NCI-H1417 treated with DMSO at 0.1 percent for 48 hours (cell line): ENCODE measurements around the gene TRUB1.
"Not testable (repeated sequence)": the region's sequence is repeated elsewhere in the genome, so short reads cannot be mapped to it uniquely, and the experiment has no call there.

ENCODE experiments used
- DNase-seq: peaks from one replicate; lab custom pipeline; 2025; lab: John Stamatoyannopoulos, UW

Gene TRUB1

DNA sequence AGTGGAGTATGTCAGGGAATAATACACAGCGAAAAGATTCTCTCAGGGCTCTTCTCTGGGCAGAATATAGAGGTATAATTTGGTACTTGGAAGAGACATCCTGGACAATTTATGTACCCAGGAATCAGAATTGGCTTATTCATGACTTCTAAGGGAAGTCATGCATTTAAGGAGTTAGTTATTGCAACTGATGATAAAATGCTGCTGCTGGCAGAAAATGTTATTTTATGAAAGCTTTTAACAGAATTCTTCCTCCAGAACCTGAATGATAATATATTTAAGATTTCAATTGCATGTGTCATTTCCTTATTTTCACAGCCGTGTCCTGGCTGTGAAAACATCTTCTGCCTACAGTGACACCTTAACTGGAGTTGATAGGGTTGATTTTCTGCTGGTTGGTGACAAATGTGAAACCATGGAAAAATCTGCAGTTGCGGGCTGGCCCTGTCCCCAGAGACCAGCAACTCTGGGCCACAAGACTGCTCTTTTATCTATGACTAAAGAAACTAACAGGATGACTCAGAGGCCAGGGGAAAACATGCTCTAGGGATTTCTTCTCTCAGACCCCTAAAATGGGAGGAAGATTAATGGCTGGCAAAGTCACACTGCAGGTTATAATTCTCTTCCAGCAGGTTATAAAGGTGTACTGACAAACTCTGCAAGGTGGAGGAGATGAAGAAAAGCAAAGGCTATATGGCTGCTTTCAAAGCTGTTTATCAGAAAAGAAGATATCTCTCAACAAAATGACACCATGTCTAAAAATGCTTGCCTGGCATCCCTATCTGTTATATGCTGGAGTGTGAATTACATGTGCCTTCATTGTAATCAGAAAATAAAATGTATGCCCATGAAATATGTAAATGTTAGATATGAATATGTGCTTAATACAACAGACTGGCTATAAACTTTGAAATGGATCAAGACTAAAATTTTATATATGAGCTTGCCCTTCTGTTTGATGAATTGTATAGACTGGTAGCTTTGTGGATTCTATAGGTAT is 12.1 kb upstream of the TRUB1 start:
- DNase-seq, result no peak

DNA sequence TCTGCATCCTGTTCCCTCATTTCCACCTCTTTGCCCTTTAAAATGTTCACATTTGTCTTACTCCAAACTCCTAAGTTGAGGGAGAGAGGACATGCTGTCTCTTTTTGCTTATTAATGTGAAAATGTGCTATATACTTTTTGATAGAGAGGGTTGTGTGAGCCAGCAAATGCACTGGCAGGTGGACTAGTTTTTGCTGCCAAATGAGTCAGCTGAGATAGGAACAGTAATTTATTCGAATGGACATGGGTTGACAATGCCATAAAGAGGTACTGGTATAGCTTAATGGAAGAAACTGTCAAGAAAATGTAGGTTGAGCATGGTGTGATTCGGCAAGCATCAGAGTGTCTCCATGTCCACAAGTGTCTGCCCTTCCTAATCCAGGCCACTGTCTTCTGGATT is 9.2 kb upstream of the TRUB1 start:
- no peak for DNase-seq

DNA sequence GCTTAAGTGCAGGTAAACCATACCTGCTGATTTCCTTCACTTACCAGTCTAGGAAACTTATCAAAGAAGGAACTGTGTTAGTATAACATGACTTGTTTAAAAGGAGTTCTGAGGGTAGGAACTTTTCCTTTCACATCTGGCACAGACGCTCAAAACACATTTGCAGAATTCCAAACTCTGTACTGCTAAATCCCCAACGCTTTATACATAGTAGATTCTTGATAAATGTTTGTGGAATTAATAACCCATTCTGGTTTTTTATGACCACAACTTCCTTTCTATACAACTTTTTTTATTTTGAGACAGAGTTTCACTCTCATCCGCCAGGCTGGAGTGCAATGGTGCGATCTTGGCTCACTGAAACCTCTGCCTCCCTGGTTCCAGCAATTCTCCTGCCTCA is 7.7 kb upstream of the TRUB1 start:
- no peak for DNase-seq

DNA sequence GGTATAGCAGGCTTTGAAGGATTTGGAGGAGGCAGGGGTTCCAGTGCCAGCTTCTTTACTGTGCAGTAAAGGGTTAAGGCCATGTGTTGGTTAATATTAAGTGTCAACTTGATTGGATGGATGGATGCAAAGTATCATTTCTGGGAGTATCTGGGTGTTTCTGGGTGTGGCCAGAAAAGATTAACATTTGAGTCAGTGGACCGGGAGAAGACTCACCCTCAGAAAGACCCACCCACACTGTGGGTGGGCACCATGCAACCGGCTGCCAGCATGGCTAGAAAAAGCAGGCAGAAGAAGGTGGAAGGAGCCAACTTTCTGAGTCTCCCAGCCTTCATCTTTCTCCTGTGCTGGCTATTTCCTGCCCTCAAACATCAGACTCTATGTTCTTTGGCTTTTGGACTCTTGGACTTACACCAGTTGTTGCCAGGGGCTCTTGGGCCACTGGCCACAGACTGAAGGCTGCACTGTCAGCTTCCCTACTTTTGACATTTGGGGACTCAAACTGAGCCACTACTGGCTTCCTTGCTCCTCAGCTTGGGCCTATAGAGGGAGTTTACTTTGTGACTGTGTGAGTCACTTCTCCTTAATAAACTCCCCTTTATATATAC is 6.8 kb upstream of the TRUB1 start:
- no peak for DNase-seq

DNA sequence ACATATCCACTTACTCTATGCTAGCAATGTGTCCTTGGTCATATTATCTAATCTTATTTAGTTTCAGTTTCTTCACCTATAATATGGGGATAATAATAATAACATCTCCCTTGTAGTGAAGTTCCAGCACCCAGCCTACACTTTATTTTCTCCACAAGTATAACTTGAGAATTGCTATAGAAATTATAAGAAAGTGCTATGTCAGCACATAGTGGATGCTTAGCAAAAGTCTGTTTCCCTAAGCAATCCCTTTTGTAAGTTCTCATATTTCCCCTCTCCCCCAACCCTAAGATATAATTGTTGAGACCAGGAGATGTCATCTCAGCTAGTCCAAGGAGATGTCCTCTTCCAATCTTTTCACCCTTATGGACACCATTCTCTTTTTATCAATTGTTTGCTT is 5.8 kb upstream of the TRUB1 start:
- DNase-seq, result no peak

DNA sequence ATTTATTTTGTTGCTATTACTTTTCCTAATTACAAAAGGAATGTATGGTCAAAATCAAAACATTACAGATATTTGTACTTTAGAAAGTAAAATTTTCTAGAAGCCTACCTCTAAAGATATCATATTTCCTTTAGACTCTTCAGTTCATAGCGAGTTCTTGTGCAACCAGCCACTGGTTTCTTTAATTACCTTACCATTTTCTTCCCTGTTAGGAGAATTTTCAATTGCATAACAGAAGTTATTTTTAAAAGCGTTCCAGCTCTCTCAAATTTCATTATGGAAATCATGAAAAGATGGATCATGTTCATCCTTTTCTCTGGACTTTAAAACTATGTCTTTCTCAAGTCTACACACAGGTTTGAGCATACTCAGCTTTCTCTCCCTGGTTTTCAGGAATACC is 5.0 kb upstream of the TRUB1 start:
- DNase-seq, result no peak

DNA sequence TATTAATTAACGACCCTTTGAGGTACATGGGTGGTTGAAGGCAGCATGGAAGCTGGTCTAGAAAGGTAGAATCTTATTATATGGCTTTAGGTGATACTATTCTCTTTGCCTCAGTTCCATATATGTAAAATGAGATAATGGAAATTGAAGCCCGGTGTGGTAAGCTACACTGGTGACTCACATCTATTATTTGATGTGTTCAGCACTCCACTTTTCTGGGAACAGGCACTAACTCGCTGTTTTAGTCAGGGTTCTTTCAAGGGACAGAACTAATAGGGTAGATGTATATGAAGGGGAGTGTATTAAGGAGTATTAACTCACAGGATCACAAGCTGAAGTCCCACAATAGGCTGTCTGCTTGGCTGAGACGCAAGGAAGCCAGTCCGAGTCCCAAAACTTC is 4.4 kb upstream of the TRUB1 start:
- no peak for DNase-seq

DNA sequence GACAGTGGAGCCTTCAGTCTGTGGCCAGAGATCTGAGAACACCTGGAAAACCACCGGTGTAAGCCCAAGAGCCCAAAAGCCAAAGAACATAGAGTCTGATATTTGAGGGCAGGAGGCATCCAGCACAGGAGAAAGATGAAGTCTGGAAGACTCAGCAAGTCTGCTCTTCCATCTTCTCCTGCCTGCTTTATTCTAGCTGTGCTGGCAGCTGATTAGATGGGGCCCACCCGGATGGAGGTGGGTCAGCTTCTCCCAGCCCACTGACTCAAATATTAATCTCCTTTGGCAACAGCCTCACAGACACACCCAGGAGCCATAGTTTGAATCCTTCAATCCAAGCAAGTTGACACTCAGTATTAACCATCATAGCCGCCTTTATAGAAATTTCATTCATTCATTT is 4.0 kb upstream of the TRUB1 start:
- DNase-seq, result not testable (repeated sequence)

DNA sequence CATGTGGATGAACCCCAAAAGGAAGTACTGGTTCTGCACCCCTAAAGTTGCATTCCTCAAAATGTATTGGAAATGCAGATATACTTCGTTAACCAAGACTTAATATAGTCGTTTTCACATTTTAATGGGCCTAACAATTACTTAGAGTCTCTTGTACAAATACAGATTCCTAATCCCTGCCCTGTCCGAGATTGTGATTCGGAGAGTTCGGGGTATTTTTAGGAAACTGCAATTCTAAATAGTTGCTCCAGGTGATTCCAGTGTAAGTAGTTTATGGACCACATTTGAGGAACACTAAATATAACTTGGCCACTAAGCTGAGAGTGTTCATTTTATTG is 830 bp downstream of the TRUB1 start:
- DNase-seq, result no peak

DNA sequence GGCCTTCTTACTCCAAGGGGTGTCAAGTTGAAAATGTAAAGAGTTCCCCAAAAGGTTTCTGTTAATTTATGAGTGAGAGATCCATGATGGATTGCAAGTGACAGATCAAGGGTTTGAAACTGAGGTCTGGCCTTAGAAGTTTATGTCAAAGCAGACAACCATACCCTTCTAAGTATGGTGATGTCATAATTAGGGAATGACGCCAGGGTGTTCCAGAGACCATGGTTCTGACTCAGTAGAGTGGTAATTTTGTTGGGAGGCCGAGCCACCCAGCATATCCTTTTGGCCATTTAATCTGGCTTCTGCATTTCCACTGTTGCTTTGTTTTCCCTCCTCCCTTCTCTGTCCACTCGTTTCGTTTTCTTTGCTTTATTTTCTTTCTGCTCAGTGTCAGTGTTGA is 2.7 kb downstream of the TRUB1 start:
- no peak for DNase-seq

DNA sequence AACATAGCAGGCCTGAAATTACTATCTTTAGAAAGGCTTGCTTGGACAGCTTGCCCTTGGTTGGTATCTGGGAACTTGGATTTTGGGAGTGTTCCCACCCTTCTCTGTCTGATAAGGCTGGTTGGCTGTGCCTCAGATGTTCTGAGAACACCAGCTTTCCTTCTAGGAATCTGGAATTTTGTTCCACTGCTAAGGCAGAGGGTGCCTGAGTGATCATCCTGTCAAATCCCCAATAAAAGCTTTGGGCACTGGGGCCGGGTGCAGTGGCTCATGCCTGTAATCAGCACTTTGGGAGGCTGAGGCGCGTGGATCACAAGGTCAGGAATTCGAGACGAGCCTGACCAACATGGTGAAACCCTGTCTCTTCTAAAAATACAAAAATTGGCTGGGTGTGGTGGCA is 5.0 kb downstream of the TRUB1 start:
- DNase-seq, result no peak

DNA sequence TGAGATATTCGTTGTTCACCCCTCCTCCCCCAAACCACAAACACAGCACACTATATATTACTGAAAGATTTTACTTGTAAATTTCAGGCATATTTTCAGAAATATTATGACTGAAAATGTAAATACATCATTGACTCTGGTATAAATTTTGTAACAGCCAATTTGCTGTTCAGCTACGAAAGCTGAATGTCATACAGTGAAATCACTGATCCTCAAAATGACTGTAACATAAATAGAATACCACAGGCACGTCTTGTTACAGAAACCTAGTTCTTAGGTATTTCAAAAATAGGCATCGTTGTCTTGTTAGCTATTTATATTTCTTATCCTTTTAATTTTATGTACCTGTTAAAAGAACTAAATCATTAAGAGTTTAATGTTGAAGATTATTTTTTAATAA is 15.1 kb downstream of the TRUB1 start:
- no peak for DNase-seq

DNA sequence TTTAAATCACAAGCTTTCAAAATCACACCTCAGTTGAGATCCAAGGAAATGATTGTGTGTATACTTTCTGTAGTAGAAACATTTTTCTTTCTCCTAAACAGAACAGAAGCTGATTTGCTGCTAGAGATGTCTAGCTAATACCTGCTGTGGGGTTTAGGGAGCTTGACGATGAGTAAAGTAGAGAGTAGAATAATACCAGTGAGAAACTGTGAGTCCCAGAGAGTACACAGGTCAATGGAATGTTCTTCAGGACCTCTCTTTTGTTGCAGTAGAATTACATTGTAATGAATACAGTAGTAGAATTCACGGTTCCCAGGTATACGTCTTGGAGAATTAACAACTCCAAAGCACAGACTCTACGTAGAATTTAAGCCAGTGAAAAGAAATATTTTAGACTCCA is 18.0 kb downstream of the TRUB1 start:
- no peak for DNase-seq

DNA sequence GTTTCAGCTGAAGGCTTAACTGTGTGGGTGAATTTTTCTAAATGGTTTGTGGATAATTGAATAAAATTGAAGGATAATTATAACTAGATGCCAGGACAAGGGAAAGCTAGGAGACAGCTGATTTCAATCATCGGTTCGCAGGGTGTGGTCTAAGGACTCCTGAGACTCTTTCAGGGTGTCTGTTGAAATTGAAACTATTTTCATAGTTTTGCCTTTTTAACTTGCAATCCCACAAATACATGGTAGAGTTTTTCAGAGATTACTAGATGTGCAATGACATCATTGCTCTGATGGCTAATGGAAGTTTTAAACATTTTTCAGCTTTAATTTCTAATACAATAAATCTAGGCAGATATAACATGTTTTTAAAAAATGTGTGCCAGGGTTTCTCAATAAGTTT is 18.5 kb downstream of the TRUB1 start:
- no peak for DNase-seq

DNA sequence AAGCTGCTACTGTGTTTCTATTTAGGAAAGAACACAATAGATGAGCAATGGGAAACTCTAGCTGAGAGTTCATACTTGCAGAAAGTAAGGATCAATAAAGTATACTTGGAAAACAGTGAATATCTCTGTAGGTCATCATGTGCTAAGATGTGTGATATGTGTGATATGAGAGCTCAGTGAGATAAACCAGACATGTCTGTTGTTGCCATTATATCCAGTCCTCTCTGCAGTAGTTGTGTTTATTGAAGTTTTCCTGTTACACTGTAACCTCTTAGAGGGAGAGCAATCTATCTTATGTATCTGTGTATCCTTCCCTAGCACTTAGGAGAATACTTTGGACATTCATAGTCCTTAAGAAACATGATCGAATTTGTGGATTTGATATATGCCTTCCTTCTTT is 19.1 kb downstream of the TRUB1 start:
- DNase-seq, result no peak

DNA sequence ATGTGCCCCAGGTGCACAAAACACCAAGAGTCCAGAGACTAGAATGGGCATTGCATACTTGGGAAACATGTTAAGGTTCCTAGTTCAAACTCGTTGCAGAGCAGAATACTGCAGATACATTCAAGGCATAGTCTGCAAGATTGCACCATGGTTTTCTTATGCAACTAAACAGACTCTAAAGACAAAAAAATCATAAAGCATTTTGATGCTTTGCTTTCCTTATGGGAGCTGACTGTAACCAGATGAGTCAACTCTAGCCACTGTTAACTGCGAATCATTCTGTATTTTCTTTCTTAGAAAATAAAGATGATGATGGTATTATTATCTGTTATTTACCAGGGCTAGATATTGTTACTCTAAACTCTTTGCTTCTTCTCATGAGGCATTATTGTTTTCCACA is 19.7 kb downstream of the TRUB1 start:
- no peak for DNase-seq

DNA sequence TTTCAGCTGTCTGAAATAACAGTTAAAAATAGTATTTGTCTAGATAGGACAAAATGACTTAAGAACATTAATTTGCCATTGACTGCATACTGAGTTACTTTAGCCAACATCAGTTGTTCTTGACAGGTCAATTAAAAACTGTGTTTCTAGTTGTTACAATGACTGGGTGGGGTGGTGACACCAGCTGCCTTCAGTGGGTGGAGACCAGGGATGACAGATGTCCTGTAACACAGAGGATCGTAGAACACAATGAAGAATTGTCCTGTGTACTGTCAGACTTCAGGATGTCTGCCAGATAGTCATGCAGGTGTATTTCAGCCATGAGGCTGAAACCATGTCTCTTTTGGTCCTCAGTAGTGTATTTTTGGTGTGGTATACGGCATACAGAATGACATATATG is 24.4 kb downstream of the TRUB1 start:
- DNase-seq, result no peak

DNA sequence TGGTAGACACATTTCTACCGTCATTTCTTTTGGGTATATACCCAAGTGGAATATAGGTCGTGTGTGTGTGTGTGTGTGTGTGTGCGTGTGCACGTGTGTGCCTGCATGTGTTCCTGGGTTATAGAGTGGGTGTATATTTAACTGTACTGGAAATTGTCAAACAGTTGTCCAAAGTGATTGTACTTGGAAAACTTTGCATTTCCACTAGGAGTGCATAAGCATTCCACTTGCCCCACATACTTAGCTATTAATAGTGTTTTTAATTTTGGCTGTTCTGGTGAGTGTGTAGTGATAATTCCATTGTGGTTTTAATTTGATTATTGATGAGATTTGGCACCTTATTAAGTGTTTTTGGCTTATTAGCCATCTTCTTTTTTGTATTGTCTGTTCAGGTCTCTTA is 25.9 kb downstream of the TRUB1 start:
- no peak for DNase-seq

DNA sequence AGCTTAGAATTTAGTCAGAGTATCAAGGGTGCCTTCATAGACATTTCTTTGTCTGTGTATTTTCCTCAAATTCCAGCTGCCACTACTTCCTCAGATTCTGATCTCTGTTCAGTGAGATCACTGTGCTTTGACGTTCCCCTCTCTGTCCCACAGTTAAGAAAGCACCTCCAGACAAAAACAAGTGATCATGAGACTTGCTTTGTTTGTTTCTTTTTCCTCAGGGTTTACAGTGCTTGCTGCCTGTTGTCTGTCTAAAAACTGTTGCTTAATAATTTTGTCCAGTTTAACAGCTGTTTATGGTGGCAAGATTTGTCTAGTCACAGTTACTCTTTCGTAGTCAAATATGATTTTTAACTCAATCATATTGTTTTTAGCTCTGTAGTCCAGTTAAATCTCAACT is 29.1 kb downstream of the TRUB1 start:
- no peak for DNase-seq

DNA sequence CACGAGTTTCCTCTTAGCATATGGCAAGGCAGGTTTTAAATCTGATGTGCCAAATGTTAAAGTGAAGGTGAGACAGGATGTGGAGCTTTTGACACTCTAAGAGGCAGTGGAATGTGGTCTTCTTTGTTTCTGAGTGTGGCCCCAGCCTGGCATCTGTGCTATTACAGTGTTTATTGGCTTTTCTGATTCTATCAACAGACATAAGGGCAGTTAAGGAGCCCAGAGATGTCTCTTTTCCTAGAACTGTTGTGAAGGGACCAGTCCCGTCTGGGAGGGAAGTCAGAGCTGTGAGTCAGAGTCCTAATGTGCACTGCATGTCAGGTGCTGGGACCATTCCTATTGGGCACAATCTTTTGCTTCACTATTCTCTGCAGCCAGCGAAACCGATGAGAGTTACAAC is 32.5 kb downstream of the TRUB1 start:
- no peak for DNase-seq

DNA sequence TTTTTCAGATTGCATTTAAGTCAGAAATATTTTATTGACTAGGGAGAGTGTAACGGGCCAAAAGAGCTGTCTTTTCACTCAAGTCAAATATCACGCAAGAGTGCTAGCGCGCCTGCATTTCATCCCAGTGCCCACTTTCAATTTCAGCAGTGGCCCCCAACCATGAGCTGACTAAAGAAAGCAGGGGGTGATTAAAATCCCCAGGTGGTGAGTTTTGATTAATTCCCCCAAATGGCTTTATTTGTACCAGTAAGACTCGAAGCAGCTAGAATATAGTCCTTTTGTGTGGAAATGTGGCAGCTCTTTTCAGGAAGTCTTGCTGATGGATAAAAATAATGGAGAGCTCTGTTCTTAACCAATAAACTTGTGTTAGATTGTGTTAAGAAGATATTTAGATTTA is 35.3 kb downstream of the TRUB1 start:
- DNase-seq, result no peak

DNA sequence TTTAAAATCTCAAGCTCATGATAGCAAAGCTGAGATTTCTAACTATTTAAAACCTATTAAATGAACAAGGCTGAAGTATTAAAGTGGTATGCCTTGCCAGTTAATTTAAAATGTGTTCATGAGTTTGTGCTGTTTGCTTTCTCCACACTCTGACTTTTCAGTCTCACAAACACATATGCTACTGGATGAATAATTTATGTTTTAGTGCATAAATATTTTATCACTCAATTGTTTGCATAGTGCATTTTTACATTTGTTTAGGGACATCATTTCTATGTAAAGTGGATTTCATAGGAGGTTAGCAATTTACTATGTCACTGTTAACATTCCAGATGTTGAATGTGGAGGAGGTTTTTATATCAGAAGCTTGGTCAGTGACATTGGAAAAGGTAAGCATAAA is 36.0 kb downstream of the TRUB1 start:
- DNase-seq, result no peak

DNA sequence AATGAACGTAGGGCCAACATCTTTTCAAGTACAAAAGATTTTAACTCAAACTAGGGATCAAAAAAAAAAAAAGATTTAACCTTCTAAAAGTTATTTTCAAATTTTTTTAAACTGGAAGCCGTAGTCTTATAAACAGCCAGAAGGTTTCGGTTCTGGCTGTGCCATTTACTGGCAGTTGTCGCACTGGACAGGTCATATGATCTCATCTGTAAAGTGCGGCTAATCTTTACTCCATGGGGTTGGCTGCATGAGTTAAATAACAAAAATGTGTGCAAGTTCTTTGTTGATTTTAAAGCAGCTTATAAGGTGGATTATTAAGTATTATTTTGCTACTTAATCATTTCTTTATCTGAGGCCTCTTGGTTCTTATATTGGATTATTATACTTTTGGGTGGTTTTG is 36.6 kb downstream of the TRUB1 start:
- DNase-seq, result no peak

DNA sequence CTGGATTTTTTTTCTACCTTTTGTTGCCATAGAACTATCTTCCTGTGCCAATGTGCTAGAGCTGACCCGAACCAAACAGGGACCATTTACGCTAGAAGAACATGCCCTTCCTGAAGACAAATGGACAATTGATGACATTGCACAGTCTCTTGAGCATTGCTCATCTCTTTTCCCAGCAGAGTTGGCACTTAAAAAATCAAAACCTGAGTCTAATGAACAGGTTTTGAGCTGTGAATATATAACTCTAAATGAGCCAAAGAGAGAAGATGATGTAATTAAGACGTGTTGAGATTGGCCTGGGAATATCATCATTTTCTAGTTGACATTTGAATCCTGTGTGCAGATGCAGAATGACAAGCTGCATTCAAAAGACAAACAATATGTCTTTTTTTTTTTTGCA is 37.1 kb downstream of the TRUB1 start:
- no peak for DNase-seq
